Activated naive CD4-positive, alpha-beta T cell treated with anti-CD3 and anti-CD28 coated beads, Interleukin-2, amount 50 U/mL, for 72 hours (primary cell): Measurements from ENCODE around the gene NLRP14. TPM values are rescaled to one million over a fixed set of nuclear protein-coding genes. Genes with fewer than 3 reads are reported as not detected.
A peak's percentile ranks its signal among the peaks of the same experiment; 100 is the strongest.

ENCODE experiments used
- ATAC-seq, 2 donors: fragments of 150-1000 bp; cut with Tn5 transposase; 2 replicates each; pipeline ENCODE4 v1.10.0; 2021; ENCODE audit warnings: mild to moderate bottlenecking in 2 of 2, moderate library complexity in 2 of 2
- DNase-seq, 2 donors: peaks; one replicate each; pipeline ENCODE4 v3.0.0; 2021 to 2022; ENCODE audit warnings: low spot score in 2 of 2
- H3K27ac Mint-ChIP-seq, 2 donors: one replicate each; pipeline ENCODE4 v1.8.0; 2022; ENCODE audit warnings: mild to moderate bottlenecking in 2 of 2, mixed read lengths in 2 of 2
- H3K36me3 Mint-ChIP-seq, 2 donors: one replicate each; pipeline ENCODE4 v1.8.0; 2022; ENCODE audit warnings: mixed read lengths in 2 of 2
- H3K9me3 Mint-ChIP-seq, 2 donors: one replicate each; pipeline ENCODE4 v1.8.0; 2022; ENCODE audit warnings: mixed read lengths in 2 of 2
- total RNA-seq, 2 donors: library from RNA; stranded (reverse); gene quantifications; one replicate each; pipeline ENCODE4 v1.2.3, GENCODE V29; 2022

The NLRP14 gene
- total RNA-seq, 2 donors from 2014 or later, result 0.07 to 0.21 TPM

DNA sequence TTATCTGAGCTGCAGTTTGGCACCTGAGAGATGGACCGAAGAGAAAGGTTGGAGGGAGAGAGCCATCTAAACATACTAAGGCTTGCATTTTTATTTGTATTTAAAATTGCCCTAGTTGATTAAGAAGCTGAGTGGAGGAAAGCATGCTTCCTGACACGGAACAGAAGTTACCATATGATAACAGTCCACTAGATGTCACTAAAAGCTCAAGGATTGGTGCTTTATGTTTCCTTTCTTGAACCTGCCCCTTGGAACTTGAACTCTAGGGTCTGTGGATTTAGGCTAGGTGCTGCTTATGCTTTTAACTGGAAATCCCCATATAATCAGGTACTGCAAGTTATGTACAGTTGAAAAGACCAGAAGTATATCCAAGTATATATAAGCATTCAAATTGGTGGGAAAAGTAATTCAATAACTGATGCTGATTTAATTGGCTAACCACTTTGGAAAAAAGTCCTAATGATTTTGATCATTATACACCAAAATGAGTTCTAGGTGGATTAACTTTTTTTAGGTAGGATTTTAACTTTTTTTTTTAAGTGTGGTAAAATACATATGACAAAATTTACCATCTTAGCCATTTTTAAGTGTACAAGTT is 78.1 kb downstream of the NLRP14 start:
- no peak for DNase-seq
- peak; percentile 29 to 77 for ATAC-seq
- no peaks in the 10 kb centered on the region for H3K36me3 Mint-ChIP-seq
- no peak overlapping the region for H3K27ac Mint-ChIP-seq
- H3K9me3 Mint-ChIP-seq, result no peaks in the 10 kb centered on the region

DNA sequence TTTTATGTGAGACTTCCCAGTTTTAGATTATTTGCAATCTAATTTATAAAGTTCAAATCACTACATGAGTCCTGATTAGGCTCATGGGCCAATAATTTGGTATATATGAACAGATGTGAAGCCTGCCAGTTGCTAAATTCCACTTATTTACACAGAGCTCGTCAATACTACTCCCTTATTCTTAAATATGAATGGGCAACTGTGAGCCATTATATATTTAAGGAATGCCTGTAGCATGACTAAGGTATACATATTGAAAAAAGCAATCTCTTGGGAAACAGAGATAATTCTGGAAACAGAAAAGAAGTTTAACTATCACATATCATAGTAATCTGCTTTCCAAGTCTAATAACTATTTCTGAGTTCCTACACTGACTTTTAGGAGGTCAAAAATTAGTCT is 95.5 kb downstream of the NLRP14 start:
- Mint-ChIP-seq H3K27ac (no peak overlapping the region), H3K9me3 (no peaks in the 10 kb centered on the region), H3K36me3 (no peaks in the 10 kb centered on the region)
- ATAC-seq (no peak), DNase-seq (no peak)

DNA sequence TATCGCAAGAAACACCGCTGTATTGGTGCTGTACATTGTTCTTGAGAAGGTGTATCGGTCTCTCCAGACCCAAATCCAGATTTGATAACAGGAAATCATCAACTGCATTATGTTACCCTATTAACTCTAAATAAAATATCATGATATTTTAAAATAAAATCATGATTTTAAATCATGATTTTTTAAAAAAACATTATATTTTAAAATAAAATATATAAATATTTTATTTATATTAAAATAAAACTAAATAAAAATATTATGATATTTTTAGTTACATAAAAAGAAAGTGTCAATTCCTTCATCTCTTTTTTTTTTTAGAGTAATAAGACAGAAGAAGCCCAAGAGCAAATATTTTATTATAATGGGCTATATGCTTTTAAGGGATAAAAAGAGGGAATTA is 96.1 kb downstream of the NLRP14 start:
- ATAC-seq (no peak), DNase-seq (no peak)
- Mint-ChIP-seq H3K9me3 (no peaks in the 10 kb centered on the region), H3K27ac (no peak overlapping the region), H3K36me3 (no peaks in the 10 kb centered on the region)

Other genes with a start within 250 kb of the NLRP14 start
- gene OR2AG2, start 248.5 kb upstream of the NLRP14 start, total RNA-seq, result not detected
- gene OR2AG1, start 237.5 kb upstream of the NLRP14 start, total RNA-seq, result not detected
- under 1 TPM; 0.09 to 0.10 TPM for gene OR6A2, start 220.8 kb upstream of the NLRP14 start, total RNA-seq
- gene OR10A5, start 174.8 kb upstream of the NLRP14 start, total RNA-seq, result not detected
- under 1 TPM in 1 of 2 donors, not detected in 1; 0.10 TPM for gene OR10A2, start 157.4 kb upstream of the NLRP14 start, total RNA-seq
- not detected for gene OR10A4, start 143.9 kb upstream of the NLRP14 start, total RNA-seq
- under 1 TPM in 1 of 2 donors, not detected in 1; 0.37 TPM for gene OR2D2, start 128.0 kb upstream of the NLRP14 start, total RNA-seq
- gene OR2D3, start 99.5 kb upstream of the NLRP14 start, total RNA-seq, result not detected
- gene ZNF215, start 94.1 kb upstream of the NLRP14 start, total RNA-seq, result 1 to 10 TPM; 1.5 to 1.8 TPM
- not detected for gene ZNF214, start 133 bp upstream of the NLRP14 start, total RNA-seq
- gene RBMXL2, start 68.5 kb downstream of the NLRP14 start, total RNA-seq, result not detected
- under 1 TPM in 1 of 2 donors, not detected in 1; 0.08 TPM for gene SYT9, start 231.4 kb downstream of the NLRP14 start, total RNA-seq